ENCODE results near the gene KMT2B.

DNA sequence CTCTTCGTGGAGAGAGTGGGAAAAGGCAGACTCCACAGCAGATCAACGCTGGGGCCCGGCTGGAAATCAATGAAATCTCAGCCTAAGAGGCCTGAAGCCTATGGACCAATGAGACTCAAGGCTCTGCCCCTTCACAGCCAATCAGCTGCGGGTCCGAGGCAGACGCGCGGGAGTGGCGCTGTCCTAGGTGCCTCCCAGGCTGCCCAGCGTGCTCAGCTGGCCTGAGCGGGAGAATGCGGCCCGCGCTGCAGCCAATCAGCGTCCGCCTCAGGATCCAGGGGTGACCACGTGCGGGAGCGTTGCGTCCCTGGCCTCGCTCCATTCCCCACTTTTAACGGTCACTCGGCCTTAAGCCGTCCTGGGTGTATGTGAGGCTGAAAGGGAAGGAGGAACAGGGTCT lies 13.6 kb upstream of the KMT2B start, which contains the start of gene ZBTB32:
- TF ChIP-seq, protein P1, sequence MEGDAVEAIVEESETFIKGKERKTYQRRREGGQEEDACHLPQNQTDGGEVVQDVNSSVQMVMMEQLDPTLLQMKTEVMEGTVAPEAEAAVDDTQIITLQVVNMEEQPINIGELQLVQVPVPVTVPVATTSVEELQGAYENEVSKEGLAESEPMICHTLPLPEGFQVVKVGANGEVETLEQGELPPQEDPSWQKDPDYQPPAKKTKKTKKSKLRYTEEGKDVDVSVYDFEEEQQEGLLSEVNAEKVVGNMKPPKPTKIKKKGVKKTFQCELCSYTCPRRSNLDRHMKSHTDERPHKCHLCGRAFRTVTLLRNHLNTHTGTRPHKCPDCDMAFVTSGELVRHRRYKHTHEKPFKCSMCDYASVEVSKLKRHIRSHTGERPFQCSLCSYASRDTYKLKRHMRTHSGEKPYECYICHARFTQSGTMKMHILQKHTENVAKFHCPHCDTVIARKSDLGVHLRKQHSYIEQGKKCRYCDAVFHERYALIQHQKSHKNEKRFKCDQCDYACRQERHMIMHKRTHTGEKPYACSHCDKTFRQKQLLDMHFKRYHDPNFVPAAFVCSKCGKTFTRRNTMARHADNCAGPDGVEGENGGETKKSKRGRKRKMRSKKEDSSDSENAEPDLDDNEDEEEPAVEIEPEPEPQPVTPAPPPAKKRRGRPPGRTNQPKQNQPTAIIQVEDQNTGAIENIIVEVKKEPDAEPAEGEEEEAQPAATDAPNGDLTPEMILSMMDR (IDR thresholded peaks at IDR 0.05), result no peak
- no peak for TF ChIP-seq EZH2 (IDR thresholded peaks at IDR 0.05)
